ENCODE measurements around the gene BAAT. TPM values are rescaled to one million over a fixed set of nuclear protein-coding genes. Genes with fewer than 3 reads are reported as not detected.

The BAAT gene
- total RNA-seq, 1 donor from 2014 or later: 8.9 TPM

DNA sequence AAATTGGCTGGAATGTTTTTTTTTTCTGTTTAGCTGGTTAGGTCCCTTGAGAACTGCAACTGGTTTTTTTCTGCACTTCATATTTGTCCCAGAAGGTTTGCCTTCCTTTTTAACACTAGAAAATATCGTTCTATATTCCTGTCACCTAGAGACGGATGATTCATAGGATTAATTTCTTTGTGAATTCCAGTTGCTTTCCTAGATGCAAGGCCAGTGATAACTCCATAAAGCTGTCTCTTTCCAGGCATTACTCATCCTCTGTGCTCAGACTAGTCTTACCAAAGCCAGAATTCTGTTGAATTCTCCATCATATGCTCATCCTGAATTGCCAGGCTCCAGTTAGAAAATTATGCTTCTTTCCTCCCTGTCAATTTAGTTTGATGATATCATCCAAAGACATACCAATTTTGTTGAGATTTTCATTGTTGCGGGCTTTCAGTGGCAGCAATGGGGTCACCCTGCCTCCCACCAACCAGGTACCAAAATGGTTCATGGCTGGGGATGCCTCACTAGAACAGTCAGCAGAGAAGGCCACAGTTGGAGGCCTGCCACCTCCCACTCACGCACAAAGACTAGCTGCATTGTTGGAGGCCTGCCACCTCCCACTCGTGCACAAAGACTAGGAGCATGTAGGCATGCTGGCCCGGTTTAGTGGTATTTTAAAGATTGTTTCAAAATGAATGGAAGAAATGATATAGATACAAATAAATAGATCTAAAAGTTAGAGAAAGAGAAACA, 8.5 kb downstream of the BAAT start:
- DNase-seq (ENCODE audit: low read depth) (peak; percentile 95), FAIRE-seq (peak; percentile 96)
- H3K4me2 ChIP-seq (ENCODE audit: low read length): peak overlapping the region; percentile 53
- H3K27me3 ChIP-seq (ENCODE audit: insufficient read depth, low read length): no peaks in the 10 kb centered on the region
- H3K27ac ChIP-seq (ENCODE audit: low read depth, low read length): peak overlapping the region; percentile 60
- no peaks in the 10 kb centered on the region for H3K79me2 ChIP-seq (ENCODE audit: insufficient read depth, low read length)
- Mint-ChIP-seq H3K27ac (ENCODE audit: unreplicated experiment) (peak overlapping the region; percentile 97), H3K4me1 (ENCODE audit: low read depth, unreplicated experiment) (peaks cover 25% of the 10 kb centered on the region), H3K27me3 (ENCODE audit: low read depth, unreplicated experiment) (no peaks in the 10 kb centered on the region), H3K4me3 (ENCODE audit: unreplicated experiment) (peak overlapping the region; percentile 40), H3K9me3 (ENCODE audit: unreplicated experiment) (peaks cover 3% of the 10 kb centered on the region), H3K36me3 (ENCODE audit: low read depth, unreplicated experiment) (peaks cover 7% of the 10 kb centered on the region)
- no peak overlapping the region for H3K4me3 ChIP-seq (ENCODE audit: insufficient read depth, low read depth, low read length)
- H3K9ac ChIP-seq (ENCODE audit: low read length): no peak overlapping the region
- H2AFZ ChIP-seq (ENCODE audit: low read depth, low read length): no peak overlapping the region
- peaks cover 9% of the 10 kb centered on the region for H3K4me1 ChIP-seq (ENCODE audit: insufficient read depth, low read length)
- H4K20me1 ChIP-seq (ENCODE audit: insufficient read depth, low read length): no peaks in the 10 kb centered on the region
- H3K9me3 ChIP-seq (ENCODE audit: insufficient read depth, low read depth, low read length): no peaks in the 10 kb centered on the region
- no peaks in the 10 kb centered on the region for H3K36me3 ChIP-seq (ENCODE audit: insufficient read depth, low read length)
- no peak for TF ChIP-seq EZH2 (IDR thresholded peaks at IDR 0.05; ENCODE audit: insufficient read depth, low read length)
- TF ChIP-seq, protein P1, sequence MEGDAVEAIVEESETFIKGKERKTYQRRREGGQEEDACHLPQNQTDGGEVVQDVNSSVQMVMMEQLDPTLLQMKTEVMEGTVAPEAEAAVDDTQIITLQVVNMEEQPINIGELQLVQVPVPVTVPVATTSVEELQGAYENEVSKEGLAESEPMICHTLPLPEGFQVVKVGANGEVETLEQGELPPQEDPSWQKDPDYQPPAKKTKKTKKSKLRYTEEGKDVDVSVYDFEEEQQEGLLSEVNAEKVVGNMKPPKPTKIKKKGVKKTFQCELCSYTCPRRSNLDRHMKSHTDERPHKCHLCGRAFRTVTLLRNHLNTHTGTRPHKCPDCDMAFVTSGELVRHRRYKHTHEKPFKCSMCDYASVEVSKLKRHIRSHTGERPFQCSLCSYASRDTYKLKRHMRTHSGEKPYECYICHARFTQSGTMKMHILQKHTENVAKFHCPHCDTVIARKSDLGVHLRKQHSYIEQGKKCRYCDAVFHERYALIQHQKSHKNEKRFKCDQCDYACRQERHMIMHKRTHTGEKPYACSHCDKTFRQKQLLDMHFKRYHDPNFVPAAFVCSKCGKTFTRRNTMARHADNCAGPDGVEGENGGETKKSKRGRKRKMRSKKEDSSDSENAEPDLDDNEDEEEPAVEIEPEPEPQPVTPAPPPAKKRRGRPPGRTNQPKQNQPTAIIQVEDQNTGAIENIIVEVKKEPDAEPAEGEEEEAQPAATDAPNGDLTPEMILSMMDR (IDR thresholded peaks at IDR 0.05; ENCODE audit: insufficient read depth, low read depth, low read length): no peak

DNA sequence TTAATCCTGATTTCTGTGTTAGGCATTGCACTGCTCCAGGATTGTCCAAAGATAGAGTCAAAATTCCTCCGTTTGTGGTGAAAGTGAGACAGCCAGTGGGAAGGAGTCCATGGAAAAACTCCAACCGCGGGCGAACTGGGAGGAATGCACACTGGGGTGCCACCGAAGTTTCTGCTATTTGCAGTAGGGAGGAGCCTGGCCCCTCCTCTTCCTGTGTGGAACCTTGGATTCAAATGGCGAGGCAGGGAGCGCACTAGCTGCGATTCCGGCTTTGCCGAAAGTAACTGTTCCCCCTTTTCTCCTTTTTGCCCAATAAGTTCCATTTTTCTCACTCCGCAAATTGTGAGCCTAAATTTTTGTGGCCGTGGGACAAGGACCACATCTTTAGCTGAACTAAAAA, 9.3 kb downstream of the BAAT start:
- Histone ChIP-seq H3K4me3 (ENCODE audit: insufficient read depth, low read depth, low read length) (no peak overlapping the region), H2AFZ (ENCODE audit: low read depth, low read length) (no peak overlapping the region), H4K20me1 (ENCODE audit: insufficient read depth, low read length) (no peaks in the 10 kb centered on the region), H3K4me1 (ENCODE audit: insufficient read depth, low read length) (peaks cover 9% of the 10 kb centered on the region), H3K27ac (ENCODE audit: low read depth, low read length) (peak overlapping the region; percentile 60), H3K4me2 (ENCODE audit: low read length) (peak overlapping the region; percentile 53), H3K79me2 (ENCODE audit: insufficient read depth, low read length) (no peaks in the 10 kb centered on the region), H3K27me3 (ENCODE audit: insufficient read depth, low read length) (no peaks in the 10 kb centered on the region), H3K9me3 (ENCODE audit: insufficient read depth, low read depth, low read length) (no peaks in the 10 kb centered on the region), H3K9ac (ENCODE audit: low read length) (no peak overlapping the region), H3K36me3 (ENCODE audit: insufficient read depth, low read length) (no peaks in the 10 kb centered on the region)
- Mint-ChIP-seq H3K36me3 (ENCODE audit: low read depth, unreplicated experiment) (peaks cover 7% of the 10 kb centered on the region), H3K9me3 (ENCODE audit: unreplicated experiment) (peaks cover 3% of the 10 kb centered on the region), H3K4me1 (ENCODE audit: low read depth, unreplicated experiment) (peaks cover 25% of the 10 kb centered on the region), H3K4me3 (ENCODE audit: unreplicated experiment) (no peak overlapping the region), H3K27me3 (ENCODE audit: low read depth, unreplicated experiment) (no peaks in the 10 kb centered on the region), H3K27ac (ENCODE audit: unreplicated experiment) (peak overlapping the region; percentile 97)
- no peak for FAIRE-seq
- TF ChIP-seq, protein P1 (IDR thresholded peaks at IDR 0.05; ENCODE audit: insufficient read depth, low read depth, low read length): no peak
- TF ChIP-seq EZH2 (IDR thresholded peaks at IDR 0.05; ENCODE audit: insufficient read depth, low read length): no peak
- peak; percentile 69 for DNase-seq (ENCODE audit: low read depth)

All from astrocyte (in vitro differentiated cells and primary cell).